Colonic mucosa (tissue), 4 donors: ENCODE measurements around the gene MAB21L3. TPM values are rescaled to one million over a fixed set of nuclear protein-coding genes. Genes with fewer than 3 reads are reported as not detected.

ENCODE experiments used
- DNase-seq: peaks from one replicate; pipeline ENCODE4 v3.0.0-alpha.2; 2020
- H3K27ac ChIP-seq: fragments of 200-600 bp; one replicate; pipeline ENCODE4 v1.8.0; 2021
- H3K27me3 ChIP-seq: fragments of 200-600 bp; one replicate; pipeline ENCODE4 v1.8.0; 2021
- H3K36me3 ChIP-seq: fragments of 200-600 bp; one replicate; pipeline ENCODE4 v1.8.0; 2021
- H3K4me1 ChIP-seq: fragments of 200-600 bp; one replicate; pipeline ENCODE4 v1.8.0; 2021; ENCODE audit warnings: mild to moderate bottlenecking
- H3K4me3 ChIP-seq: fragments of 200-600 bp; one replicate; pipeline ENCODE4 v1.8.0; 2021
- H3K9ac ChIP-seq, 2 donors: one replicate each; pipeline ENCODE4 v1.7.0; 2013; ENCODE audit warnings: control low read depth in 2 of 2, low read depth in 2 of 2, low read length in 2 of 2
- H3K9me3 ChIP-seq: fragments of 200-600 bp; one replicate; pipeline ENCODE4 v1.8.0; 2021
- CTCF ChIP-seq: fragments of 200-600 bp; IDR thresholded peaks from one replicate; pipeline ENCODE4 v1.8.0; 2022; ENCODE audit warnings: antibody characterized with exemption, mild to moderate bottlenecking
- intact Hi-C: fragments of 100-400 bp; cut with DNase I; formaldehyde crosslinking; loops from one replicate; pipeline ENCODE4 v1.14.1; 2022
- total RNA-seq, 2 donors: library from RNA; stranded (reverse); fragmentation: NEBNext Ultra II Directional in 1 of 2; extraction: Animal tissue kit (Norgen Biotek cat#: 25700) in 1 of 2; gene quantifications; one replicate each; pipeline ENCODE4 v1.2.1, GENCODE V29; 2021
- donor health status: healthy.
- donor health status: DM: no; HTN: no; CAD: no.
- donor health status: DM: no; HTN: no; CAD: no.

MAB21L3 gene
- total RNA-seq, 2 donors from 2014 or later: 3.9 to 4.5 TPM

GRCh38 chr1:116126281-116126680 is 15.1 kb downstream of the MAB21L3 start:
- no peak for DNase-seq
- Histone ChIP-seq H3K36me3 (no peaks in the 10 kb centered on the region), H3K9ac (no peak overlapping the region), H3K27ac (no peak overlapping the region), H3K27me3 (no peaks in the 10 kb centered on the region), H3K4me1 (no peaks in the 10 kb centered on the region), H3K9me3 (no peaks in the 10 kb centered on the region), H3K4me3 (no peak overlapping the region)
- no peak for TF ChIP-seq CTCF
- intact Hi-C loops: no loop called here

GRCh38 chr1:116127123-116127847 is 16.1 kb downstream of the MAB21L3 start:
- no peak for DNase-seq
- no peak for TF ChIP-seq CTCF
- intact Hi-C loops: no loop called here
- Histone ChIP-seq H3K4me1 (no peaks in the 10 kb centered on the region), H3K9ac (no peak overlapping the region), H3K27me3 (no peaks in the 10 kb centered on the region), H3K27ac (no peak overlapping the region), H3K9me3 (no peaks in the 10 kb centered on the region), H3K4me3 (no peak overlapping the region), H3K36me3 (no peaks in the 10 kb centered on the region)

DNA sequence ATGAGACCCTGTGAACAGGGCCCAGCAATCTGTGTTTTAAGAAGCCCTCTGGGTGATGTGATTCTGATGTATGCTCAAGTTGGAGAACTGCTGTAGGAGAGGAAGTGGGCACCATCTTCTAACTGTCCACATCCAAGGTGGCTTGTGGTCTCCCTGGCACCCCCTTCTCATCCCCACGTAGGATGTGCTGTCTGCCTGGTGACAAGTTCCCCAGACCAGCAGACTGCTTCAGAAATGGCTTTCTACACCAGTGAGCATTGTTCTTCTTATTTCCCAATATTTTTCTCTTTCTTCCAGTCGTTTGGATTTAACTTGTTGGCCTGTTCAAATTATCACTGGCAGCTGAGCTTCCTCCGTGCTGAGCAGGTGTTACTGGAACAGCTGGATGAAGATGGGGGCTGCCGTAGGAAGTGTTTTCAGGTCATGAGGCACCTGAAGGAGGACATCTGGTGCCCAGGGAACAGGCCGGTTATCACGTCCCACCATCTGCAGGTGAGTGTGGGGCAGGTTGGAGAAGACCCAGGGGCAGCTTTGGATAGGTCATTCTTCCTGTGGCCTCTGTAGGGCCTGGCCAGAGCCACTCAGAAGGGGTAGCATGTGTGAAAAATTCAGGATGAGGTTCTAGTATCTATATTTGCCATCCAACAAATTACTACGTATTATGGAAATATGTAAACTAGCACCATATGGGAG is 16.8 kb downstream of the MAB21L3 start:
- Histone ChIP-seq H3K9me3 (no peaks in the 10 kb centered on the region), H3K4me3 (no peak overlapping the region), H3K4me1 (no peaks in the 10 kb centered on the region), H3K36me3 (no peaks in the 10 kb centered on the region), H3K9ac (no peak overlapping the region), H3K27ac (no peak overlapping the region), H3K27me3 (no peaks in the 10 kb centered on the region)
- no peak for TF ChIP-seq CTCF
- DNase-seq: no peak
- intact Hi-C loops: no loop called here

- Histone ChIP-seq H3K27me3 (no peaks in the 10 kb centered on the region), H3K4me1 (no peaks in the 10 kb centered on the region), H3K4me3 (no peak overlapping the region), H3K9ac (no peak overlapping the region), H3K36me3 (no peaks in the 10 kb centered on the region), H3K27ac (no peak overlapping the region), H3K9me3 (no peaks in the 10 kb centered on the region)
- no peak for DNase-seq
- intact Hi-C loops: no loop called here
- TF ChIP-seq CTCF: no peak
Observed at GRCh38 chr1:116128664-116129063, 17.5 kb downstream of the MAB21L3 start.

- no peak overlapping the region for H3K9ac ChIP-seq
- TF ChIP-seq CTCF: no peak
- H3K9me3 ChIP-seq: no peaks in the 10 kb centered on the region
- H3K4me1 ChIP-seq: no peaks in the 10 kb centered on the region
- DNase-seq: no peak
- no peak overlapping the region for H3K4me3 ChIP-seq
- no peak overlapping the region for H3K27ac ChIP-seq
- intact Hi-C loops: no loop called here
- H3K36me3 ChIP-seq: no peaks in the 10 kb centered on the region
- no peaks in the 10 kb centered on the region for H3K27me3 ChIP-seq
Observed at GRCh38 chr1:116129537-116129936, 18.3 kb downstream of the MAB21L3 start.
